IMR-90 (cell line): ENCODE data around the gene ATG2A.

Experiments used
- CEBPB ChIP-seq: IDR thresholded peaks from 2 replicates; pipeline ENCODE4 v1.6.1; 2012; ENCODE audit warnings: low read depth, low read length, improper control_type of control experiment
- CHD1 ChIP-seq: IDR thresholded peaks from 2 replicates; pipeline ENCODE4 v1.6.1; 2012; ENCODE audit warnings: low read depth, low read length, improper control_type of control experiment
- POLR2A ChIP-seq: IDR thresholded peaks from 2 replicates; pipeline ENCODE4 v1.6.1; 2012; ENCODE audit warnings: mild to moderate bottlenecking, low read depth, low read length
- RAD21 ChIP-seq: IDR thresholded peaks from 2 replicates; pipeline ENCODE4 v1.6.1; 2012; ENCODE audit warnings: low read length, improper control_type of control experiment
- RCOR1 ChIP-seq: IDR thresholded peaks from 2 replicates; pipeline ENCODE4 v1.6.1; 2012; ENCODE audit warnings: mild to moderate bottlenecking, low read length, improper control_type of control experiment; ENCODE audit not compliant: insufficient replicate concordance
- RFX5 ChIP-seq: IDR thresholded peaks from 2 replicates; pipeline ENCODE4 v1.8.0; 2012; ENCODE audit warnings: low read depth, mild to moderate bottlenecking, low read length, moderate library complexity
- SMC3 ChIP-seq: fragments of 150-350 bp; IDR thresholded peaks from 2 replicates; pipeline ENCODE4 v1.6.1; 2016; ENCODE audit warnings: low read depth, mild to moderate bottlenecking, antibody characterized with exemption, low read length, moderate library complexity
- TF ChIP-seq, protein P1 (sequence below): conservative IDR thresholded peaks from 2 replicates; pipeline ENCODE4 v1.5.1; 2012; ENCODE audit warnings: mild to moderate bottlenecking, low read depth, low read length, improper control_type of control experiment
- TF ChIP-seq, protein P2 (sequence below): fragments of 150-350 bp; IDR thresholded peaks from 2 replicates; pipeline ENCODE4 v1.6.1; 2017; ENCODE audit warnings: mild to moderate bottlenecking, antibody characterized with exemption, low read length, low read depth
- TF ChIP-seq, protein P3 (sequence below): fragments of 150-350 bp; IDR thresholded peaks from 2 replicates; pipeline ENCODE4 v1.6.1; 2016; ENCODE audit warnings: low read depth, mild to moderate bottlenecking, low read length, moderate library complexity, borderline replicate concordance

- TF ChIP-seq, protein P1, sequence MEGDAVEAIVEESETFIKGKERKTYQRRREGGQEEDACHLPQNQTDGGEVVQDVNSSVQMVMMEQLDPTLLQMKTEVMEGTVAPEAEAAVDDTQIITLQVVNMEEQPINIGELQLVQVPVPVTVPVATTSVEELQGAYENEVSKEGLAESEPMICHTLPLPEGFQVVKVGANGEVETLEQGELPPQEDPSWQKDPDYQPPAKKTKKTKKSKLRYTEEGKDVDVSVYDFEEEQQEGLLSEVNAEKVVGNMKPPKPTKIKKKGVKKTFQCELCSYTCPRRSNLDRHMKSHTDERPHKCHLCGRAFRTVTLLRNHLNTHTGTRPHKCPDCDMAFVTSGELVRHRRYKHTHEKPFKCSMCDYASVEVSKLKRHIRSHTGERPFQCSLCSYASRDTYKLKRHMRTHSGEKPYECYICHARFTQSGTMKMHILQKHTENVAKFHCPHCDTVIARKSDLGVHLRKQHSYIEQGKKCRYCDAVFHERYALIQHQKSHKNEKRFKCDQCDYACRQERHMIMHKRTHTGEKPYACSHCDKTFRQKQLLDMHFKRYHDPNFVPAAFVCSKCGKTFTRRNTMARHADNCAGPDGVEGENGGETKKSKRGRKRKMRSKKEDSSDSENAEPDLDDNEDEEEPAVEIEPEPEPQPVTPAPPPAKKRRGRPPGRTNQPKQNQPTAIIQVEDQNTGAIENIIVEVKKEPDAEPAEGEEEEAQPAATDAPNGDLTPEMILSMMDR, result no peak
- TF ChIP-seq RFX5, result no peak
- no peak for TF ChIP-seq RAD21
- TF ChIP-seq, protein P2, sequence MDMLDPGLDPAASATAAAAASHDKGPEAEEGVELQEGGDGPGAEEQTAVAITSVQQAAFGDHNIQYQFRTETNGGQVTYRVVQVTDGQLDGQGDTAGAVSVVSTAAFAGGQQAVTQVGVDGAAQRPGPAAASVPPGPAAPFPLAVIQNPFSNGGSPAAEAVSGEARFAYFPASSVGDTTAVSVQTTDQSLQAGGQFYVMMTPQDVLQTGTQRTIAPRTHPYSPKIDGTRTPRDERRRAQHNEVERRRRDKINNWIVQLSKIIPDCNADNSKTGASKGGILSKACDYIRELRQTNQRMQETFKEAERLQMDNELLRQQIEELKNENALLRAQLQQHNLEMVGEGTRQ, result no peak
- no peak for TF ChIP-seq POLR2A
- TF ChIP-seq RCOR1, result no peak
- TF ChIP-seq, protein P3, sequence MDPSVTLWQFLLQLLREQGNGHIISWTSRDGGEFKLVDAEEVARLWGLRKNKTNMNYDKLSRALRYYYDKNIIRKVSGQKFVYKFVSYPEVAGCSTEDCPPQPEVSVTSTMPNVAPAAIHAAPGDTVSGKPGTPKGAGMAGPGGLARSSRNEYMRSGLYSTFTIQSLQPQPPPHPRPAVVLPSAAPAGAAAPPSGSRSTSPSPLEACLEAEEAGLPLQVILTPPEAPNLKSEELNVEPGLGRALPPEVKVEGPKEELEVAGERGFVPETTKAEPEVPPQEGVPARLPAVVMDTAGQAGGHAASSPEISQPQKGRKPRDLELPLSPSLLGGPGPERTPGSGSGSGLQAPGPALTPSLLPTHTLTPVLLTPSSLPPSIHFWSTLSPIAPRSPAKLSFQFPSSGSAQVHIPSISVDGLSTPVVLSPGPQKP, result no peak
- no peak for TF ChIP-seq CHD1
- 0 out of 2 replicates have a peak, but pooled peaks have one; percentile 43 for TF ChIP-seq CEBPB
- TF ChIP-seq SMC3, result no peak
Measured at GRCh38 chr11:64845129-64845775, 71.8 kb downstream of the ATG2A start.
